Stimulated activated CD8-positive, alpha-beta memory T cell treated with anti-CD3 and anti-CD28 coated beads, Interleukin-2, amount 100 ng/mL, for 1 hour (primary cell): ENCODE data around the gene SLC7A6OS.

Source experiments
- DNase-seq, 2 donors: peaks; one replicate each; pipeline ENCODE4 v3.0.0-alpha.2; 2020; ENCODE audit warnings: low read depth in 2 of 2

SLC7A6OS gene

GRCh38 chr16:68279726-68280558, 30.8 kb downstream of the SLC7A6OS start:
- DNase-seq, result no peak

GRCh38 chr16:68276223-68276622, 34.5 kb downstream of the SLC7A6OS start:
- DNase-seq, result no peak

DNA sequence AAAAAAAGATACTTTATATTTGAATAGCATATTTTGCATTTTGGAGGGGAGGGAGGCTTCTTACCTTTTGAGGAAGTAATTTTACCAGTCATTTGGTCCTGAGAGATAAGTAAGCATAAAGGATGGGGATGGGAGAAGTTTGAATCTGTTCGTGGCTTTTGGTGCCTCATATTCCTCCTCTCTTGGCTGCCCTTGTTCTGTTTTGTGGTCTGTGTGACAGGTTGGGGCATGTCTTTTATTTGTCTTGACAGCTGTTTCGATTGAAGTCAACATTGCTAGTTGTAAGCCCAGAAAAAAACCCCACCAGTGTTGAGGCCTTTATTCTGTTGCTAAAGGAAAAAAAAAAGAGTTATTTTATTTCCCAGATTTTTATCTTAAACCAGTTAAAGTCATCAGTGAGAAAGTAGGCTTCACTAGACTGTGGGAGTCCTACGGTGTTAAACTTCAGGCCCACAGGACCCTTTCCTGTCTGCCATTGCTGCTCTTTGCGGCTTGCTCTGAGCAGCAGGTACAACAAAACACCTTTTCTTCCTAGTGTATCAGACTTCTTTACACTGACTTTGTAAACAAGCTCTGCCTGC, 35.0 kb downstream of the SLC7A6OS start:
- no peak for DNase-seq

GRCh38 chr16:68274441-68274840, 36.3 kb downstream of the SLC7A6OS start:
- no peak for DNase-seq

GRCh38 chr16:68273896-68274295, 36.9 kb downstream of the SLC7A6OS start:
- DNase-seq, result no peak

- DNase-seq, result no peak
These were observed 37.3 kb downstream of the SLC7A6OS start for GRCh38 chr16:68273459-68273858.

DNA sequence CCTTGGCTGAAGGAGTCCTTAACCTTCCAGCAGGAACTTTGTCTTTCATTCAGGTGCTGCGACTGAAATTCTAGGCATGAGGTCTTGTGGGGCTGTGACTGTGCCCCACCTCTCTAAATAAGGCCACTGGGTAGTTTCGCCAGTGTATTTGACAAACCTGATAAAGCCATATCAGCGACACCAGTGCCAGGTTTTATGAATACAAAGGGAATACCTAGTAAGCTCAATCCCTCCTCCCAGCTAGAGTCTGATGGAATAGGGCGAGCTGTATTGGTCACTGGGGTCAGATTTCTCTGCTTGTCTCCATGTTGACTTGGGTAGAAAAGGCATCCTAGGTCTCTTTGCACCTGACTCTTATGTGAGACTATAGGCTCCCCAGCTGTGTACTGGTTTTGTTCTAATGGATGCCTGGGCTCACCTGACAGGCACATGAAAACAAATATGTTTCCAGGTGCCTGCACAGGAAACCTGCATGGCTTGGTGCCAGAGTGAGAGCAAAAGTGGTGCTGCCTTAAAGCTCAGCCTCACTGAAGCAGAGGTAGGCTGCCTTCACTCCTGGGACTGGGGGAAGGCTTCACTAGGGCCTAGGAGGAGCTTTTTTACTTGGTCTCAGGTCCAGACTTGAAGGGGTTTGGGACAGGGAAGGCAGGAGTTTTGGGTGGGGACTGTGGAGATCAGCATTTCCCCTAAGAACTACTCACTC, 38.1 kb downstream of the SLC7A6OS start:
- DNase-seq, result no peak

GRCh38 chr16:68270353-68270752, 40.4 kb downstream of the SLC7A6OS start:
- no peak for DNase-seq

DNA sequence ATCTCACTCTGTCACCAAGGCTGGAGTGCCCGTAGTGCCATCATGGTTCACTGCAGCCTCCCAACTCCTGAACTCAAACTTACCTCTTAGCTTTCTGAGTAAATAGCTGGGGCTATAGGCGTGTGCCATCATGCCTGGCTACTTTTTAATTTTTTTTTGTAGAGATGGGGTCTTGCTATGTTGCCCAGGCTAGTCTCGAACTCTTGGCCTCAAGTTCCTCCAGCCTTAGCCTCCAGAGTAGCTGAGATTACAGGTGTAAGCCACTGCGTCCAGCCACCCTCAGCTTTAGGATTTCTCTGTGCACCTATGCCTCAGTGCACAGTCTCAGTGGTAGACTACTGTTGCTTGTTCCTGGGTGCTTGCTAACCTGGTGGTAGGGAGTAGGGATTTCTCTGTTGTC, 41.0 kb downstream of the SLC7A6OS start:
- DNase-seq, result no peak

DNA sequence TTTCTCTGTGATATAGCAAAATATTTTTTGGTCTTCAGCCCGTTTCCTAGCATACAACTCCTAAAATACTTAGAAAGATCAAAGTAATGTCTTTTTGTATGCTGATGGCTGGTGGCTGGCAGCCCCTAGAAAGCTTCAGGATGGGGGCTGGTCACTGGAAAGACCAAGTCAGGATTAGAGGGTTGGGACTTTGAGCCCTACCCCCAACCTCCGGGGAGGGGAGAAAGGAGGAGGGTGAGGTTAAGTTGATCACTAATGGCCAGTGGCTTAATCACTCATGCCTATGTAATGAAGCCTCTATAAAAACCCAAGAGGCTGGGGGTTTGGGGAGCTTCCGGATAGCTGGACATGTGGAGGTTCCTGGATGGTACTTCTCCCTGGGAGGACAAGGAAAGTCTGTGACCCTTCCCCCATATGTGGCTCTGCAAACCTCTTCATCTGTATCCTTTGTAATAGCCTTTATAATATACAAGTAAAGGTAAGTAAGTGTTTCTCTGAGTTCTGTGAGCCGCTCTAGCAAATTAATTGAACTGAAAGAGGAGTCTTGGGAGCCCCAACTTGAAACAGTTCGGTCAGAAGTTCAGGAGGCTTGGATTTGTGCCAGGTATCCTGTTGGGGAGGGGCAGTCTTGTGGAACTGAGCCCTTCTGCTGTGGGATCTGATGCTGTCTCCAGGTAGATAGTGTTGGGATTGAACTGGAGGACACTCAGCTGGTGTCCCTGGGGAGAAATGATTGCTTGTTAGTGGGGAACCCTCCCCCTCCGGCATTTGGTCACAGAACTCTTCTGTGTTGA, 42.9 kb downstream of the SLC7A6OS start:
- no peak for DNase-seq

DNA sequence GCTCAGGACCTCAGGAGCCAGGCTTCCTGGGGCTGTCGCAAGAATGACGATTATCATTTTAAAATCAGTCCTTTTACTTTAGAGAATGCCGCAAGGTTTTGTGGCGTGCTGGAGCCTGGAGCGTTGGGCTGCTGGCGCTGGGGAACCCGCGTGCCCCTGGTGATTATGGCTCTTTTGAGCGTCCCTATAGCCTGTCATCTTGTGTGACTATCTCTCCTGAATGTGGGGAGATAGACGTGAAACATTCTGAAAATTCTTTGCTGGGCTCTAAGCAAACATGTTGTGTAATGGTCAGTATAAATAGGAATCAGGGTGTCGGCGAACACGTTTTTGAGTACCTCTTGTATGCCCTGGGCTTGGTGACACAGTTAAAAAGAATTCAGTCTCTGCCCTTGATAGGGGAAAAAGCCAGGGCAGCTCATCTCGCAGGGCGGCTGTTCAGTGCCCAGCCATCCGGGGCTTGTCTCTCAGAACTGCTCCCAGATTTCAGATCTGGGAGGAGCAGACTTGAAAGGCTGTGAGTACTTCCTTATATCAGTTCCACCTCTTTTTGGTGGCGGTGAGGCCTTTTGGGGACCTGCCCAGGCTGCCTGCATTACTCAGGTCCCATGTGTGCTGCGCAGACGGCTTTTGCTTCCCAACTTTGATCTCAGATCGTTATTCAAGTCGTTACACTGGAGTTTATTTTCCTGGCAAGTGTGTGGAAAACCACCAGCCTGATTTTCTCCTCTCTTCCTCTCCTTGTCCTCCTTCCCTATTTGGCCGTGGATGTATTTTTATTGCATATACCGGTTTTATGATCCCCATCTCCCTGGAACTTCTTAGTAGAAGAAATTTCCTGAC, 45.4 kb downstream of the SLC7A6OS start:
- no peak for DNase-seq

DNA sequence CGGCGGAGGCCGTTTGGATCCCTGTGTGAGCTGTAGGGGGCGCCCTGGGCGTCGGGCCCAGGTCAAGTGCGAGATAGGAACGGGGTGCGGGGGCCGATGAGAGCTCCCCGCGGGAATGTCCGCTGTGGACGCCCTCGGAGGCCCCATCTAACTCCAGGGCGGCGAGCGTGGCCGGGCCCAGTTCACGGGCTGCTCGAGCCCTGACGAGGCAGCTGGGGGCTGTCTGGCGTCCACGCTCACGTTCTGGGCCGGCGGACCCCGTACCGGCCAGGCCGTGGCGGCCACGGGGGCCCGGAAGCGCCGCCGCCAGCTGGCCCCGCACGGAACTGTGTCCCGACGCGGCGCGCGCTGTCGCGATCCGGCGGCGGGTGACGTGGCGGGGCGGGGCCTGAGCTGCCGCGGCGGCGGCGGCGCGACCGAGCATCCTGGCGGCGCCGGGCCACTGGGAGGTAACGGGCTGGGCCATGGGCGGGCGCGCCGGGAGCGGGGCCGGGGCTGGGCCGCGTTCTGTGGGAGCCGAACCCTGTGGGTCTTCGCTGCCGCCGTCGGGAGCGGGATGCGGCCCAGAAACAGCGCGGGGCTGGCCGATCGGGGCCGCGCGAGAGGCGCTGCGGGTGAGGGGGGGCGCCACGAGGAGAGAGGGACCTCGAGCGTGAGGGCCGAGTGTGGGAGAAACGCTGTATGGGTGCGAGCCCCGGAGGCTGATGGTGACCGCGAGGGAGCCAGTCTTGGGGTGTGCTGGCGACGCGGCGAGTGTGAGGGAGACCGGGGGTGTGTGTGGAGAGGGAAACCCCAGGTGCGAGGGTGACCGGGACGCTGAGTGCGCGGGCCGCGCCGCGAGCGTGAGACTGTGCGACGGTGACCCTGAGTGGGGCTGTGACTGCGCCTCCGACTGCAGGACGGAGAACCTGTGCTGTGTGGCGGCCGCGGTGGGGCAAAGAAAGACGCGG, 46.3 kb downstream of the SLC7A6OS start, which contains the start of gene SLC7A6:
Gene SLC7A6 (plus strand): TSS at position 399 of the 950 bp plus-strand sequence. CDS start 10,201 bp downstream, outside the sequence.
- peak; percentile 66 for DNase-seq

DNA sequence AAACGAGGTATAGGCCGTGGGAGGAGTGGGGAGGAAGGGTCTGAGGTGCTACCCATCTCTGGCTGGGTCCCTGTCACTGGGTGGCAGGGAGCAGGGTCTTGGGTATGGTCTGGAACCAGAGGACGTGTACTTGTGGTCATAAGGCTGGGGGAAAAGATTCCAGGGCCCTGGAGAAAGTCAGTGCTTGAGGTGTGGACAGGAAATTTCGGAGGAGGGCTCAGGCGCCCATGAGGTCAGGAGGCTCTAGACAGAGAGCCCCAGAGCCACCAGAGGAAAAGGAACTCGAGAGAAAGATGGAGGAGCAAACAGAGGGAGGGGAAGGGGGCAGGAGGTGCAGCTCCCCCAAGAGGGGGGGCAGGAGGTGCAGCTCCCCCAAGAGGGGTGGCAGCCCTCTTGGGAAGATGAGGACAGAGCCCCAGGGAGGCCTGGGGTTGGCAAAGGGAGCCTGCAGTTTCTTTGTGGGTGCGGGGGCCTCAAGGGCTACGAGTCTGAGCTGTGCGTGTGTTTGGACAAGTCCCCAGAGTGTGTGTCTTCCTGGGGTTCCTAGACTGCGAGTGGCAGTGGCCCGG, 47.1 kb downstream of the SLC7A6OS start:
- no peak for DNase-seq

DNA sequence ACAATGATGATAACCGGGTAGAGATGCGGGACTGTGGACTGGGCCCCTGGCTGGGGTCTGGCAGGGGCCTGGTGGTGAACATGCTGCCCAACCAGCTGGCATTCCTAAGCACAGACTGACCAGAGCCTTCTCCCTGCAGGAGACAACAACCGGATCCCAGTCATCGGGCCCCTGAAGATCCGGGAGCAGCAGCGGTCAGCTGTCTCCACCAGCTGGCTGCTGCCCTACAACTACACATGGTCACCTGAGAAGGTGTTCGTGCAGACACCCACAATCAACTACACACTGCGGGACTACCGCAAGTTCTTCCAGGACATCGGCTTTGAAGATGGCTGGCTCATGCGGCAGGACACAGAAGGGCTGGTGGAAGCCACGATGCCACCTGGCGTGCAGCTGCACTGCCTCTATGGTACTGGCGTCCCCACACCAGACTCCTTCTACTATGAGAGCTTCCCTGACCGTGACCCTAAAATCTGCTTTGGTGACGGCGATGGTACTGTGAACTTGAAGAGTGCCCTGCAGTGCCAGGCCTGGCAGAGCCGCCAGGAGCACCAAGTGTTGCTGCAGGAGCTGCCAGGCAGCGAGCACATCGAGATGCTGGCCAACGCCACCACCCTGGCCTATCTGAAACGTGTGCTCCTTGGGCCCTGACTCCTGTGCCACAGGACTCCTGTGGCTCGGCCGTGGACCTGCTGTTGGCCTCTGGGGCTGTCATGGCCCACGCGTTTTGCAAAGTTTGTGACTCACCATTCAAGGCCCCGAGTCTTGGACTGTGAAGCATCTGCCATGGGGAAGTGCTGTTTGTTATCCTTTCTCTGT, 51.5 kb downstream of the SLC7A6OS start:
- no peak for DNase-seq

- no peak for DNase-seq
These were observed 52.6 kb downstream of the SLC7A6OS start for GRCh38 chr16:68257906-68258800.

- no peak for DNase-seq
These were observed 53.4 kb downstream of the SLC7A6OS start for GRCh38 chr16:68257251-68257905.

GRCh38 chr16:68255712-68256111, 55.0 kb downstream of the SLC7A6OS start:
- no peak for DNase-seq
